Measurements from ENCODE around the gene VWA2.

Gene VWA2

GRCh38 chr10:114272696-114273095 lies 33.6 kb downstream of the VWA2 start:
- H3K4me3 ChIP-seq (ENCODE audit: low read length in 2 of 2): no peak overlapping the region

GRCh38 chr10:114273910-114274309 lies 34.9 kb downstream of the VWA2 start:
- no peaks in the 10 kb centered on the region for H3K9me3 ChIP-seq (ENCODE audit: control insufficient read depth in 2 of 2, low read length in 2 of 2)
- no peak overlapping the region for H3K27ac ChIP-seq (ENCODE audit: low read depth in 2 of 2, low read length in 2 of 2)
- peaks cover 14 to 15% of the 10 kb centered on the region in 2 donors for H3K4me1 ChIP-seq (ENCODE audit: control insufficient read depth in 2 of 2, insufficient read depth in 2 of 2, low read length in 2 of 2)
- H3K9ac ChIP-seq (ENCODE audit: low read depth in 1 of 2, low read length in 2 of 2): no peak overlapping the region
- H3K4me3 ChIP-seq (ENCODE audit: low read length in 2 of 2): no peak overlapping the region
- no peaks in the 10 kb centered on the region for H3K36me3 ChIP-seq (ENCODE audit: control insufficient read depth in 2 of 2, insufficient read depth in 2 of 2, low read length in 2 of 2)
- H3K27me3 ChIP-seq (ENCODE audit: control insufficient read depth in 2 of 2, insufficient read depth in 2 of 2, low read length in 2 of 2): peaks cover 10 to 11% of the 10 kb centered on the region in 2 donors

More at GRCh38 chr10:114272696-114273095, 33.6 kb downstream of the VWA2 start:
- H3K4me1 ChIP-seq (ENCODE audit: control insufficient read depth in 2 of 2, insufficient read depth in 2 of 2, low read length in 2 of 2): peaks cover 14 to 15% of the 10 kb centered on the region in 2 donors
- no peak overlapping the region for H3K27ac ChIP-seq (ENCODE audit: low read depth in 2 of 2, low read length in 2 of 2)
- no peaks in the 10 kb centered on the region for H3K9me3 ChIP-seq (ENCODE audit: control insufficient read depth in 2 of 2, low read length in 2 of 2)
- H3K36me3 ChIP-seq (ENCODE audit: control insufficient read depth in 2 of 2, insufficient read depth in 2 of 2, low read length in 2 of 2): no peaks in the 10 kb centered on the region
- H3K27me3 ChIP-seq (ENCODE audit: control insufficient read depth in 2 of 2, insufficient read depth in 2 of 2, low read length in 2 of 2): peaks cover 8 to 10% of the 10 kb centered on the region in 2 donors
- no peak overlapping the region for H3K9ac ChIP-seq (ENCODE audit: low read depth in 1 of 2, low read length in 2 of 2)

- Histone ChIP-seq H3K4me3 (ENCODE audit: low read length in 2 of 2) (no peak overlapping the region), H3K9ac (ENCODE audit: low read depth in 1 of 2, low read length in 2 of 2) (no peak overlapping the region), H3K36me3 (ENCODE audit: control insufficient read depth in 2 of 2, insufficient read depth in 2 of 2, low read length in 2 of 2) (no peaks in the 10 kb centered on the region), H3K27me3 (ENCODE audit: control insufficient read depth in 2 of 2, insufficient read depth in 2 of 2, low read length in 2 of 2) (peaks cover 10 to 11% of the 10 kb centered on the region in 2 donors), H3K4me1 (ENCODE audit: control insufficient read depth in 2 of 2, insufficient read depth in 2 of 2, low read length in 2 of 2) (peaks cover 14 to 15% of the 10 kb centered on the region in 2 donors), H3K27ac (ENCODE audit: low read depth in 2 of 2, low read length in 2 of 2) (no peak overlapping the region), H3K9me3 (ENCODE audit: control insufficient read depth in 2 of 2, low read length in 2 of 2) (no peaks in the 10 kb centered on the region)
Measured at GRCh38 chr10:114274616-114275453, 35.8 kb downstream of the VWA2 start.

- Histone ChIP-seq H3K4me3 (ENCODE audit: low read length in 2 of 2) (no peak overlapping the region), H3K27me3 (ENCODE audit: control insufficient read depth in 2 of 2, insufficient read depth in 2 of 2, low read length in 2 of 2) (peaks cover 10 to 11% of the 10 kb centered on the region in 2 donors), H3K36me3 (ENCODE audit: control insufficient read depth in 2 of 2, insufficient read depth in 2 of 2, low read length in 2 of 2) (no peaks in the 10 kb centered on the region), H3K9ac (ENCODE audit: low read depth in 1 of 2, low read length in 2 of 2) (no peak overlapping the region), H3K9me3 (ENCODE audit: control insufficient read depth in 2 of 2, low read length in 2 of 2) (no peaks in the 10 kb centered on the region), H3K27ac (ENCODE audit: low read depth in 2 of 2, low read length in 2 of 2) (no peak overlapping the region), H3K4me1 (ENCODE audit: control insufficient read depth in 2 of 2, insufficient read depth in 2 of 2, low read length in 2 of 2) (peaks cover 8 to 11% of the 10 kb centered on the region in 2 donors)
Measured at GRCh38 chr10:114276066-114276465, 37.0 kb downstream of the VWA2 start.

GRCh38 chr10:114276671-114277070 lies 37.6 kb downstream of the VWA2 start:
- Histone ChIP-seq H3K36me3 (ENCODE audit: control insufficient read depth in 2 of 2, insufficient read depth in 2 of 2, low read length in 2 of 2) (no peaks in the 10 kb centered on the region), H3K27ac (ENCODE audit: low read depth in 2 of 2, low read length in 2 of 2) (no peak overlapping the region), H3K9ac (ENCODE audit: low read depth in 1 of 2, low read length in 2 of 2) (no peak overlapping the region), H3K4me3 (ENCODE audit: low read length in 2 of 2) (no peak overlapping the region), H3K4me1 (ENCODE audit: control insufficient read depth in 2 of 2, insufficient read depth in 2 of 2, low read length in 2 of 2) (peaks cover 3 to 6% of the 10 kb centered on the region in 2 donors), H3K9me3 (ENCODE audit: control insufficient read depth in 2 of 2, low read length in 2 of 2) (no peaks in the 10 kb centered on the region), H3K27me3 (ENCODE audit: control insufficient read depth in 2 of 2, insufficient read depth in 2 of 2, low read length in 2 of 2) (peaks cover 11 to 12% of the 10 kb centered on the region in 2 donors)

GRCh38 chr10:114278140-114278883 lies 39.3 kb downstream of the VWA2 start:
- Histone ChIP-seq H3K4me3 (ENCODE audit: low read length in 2 of 2) (no peak overlapping the region), H3K36me3 (ENCODE audit: control insufficient read depth in 2 of 2, insufficient read depth in 2 of 2, low read length in 2 of 2) (no peaks in the 10 kb centered on the region), H3K27ac (ENCODE audit: low read depth in 2 of 2, low read length in 2 of 2) (no peak overlapping the region), H3K4me1 (ENCODE audit: control insufficient read depth in 2 of 2, insufficient read depth in 2 of 2, low read length in 2 of 2) (no peaks in the 10 kb centered on the region), H3K9me3 (ENCODE audit: control insufficient read depth in 2 of 2, low read length in 2 of 2) (no peaks in the 10 kb centered on the region), H3K27me3 (ENCODE audit: control insufficient read depth in 2 of 2, insufficient read depth in 2 of 2, low read length in 2 of 2) (peaks cover 4 to 11% of the 10 kb centered on the region in 2 donors), H3K9ac (ENCODE audit: low read depth in 1 of 2, low read length in 2 of 2) (no peak overlapping the region)

- no peak overlapping the region for H3K9ac ChIP-seq (ENCODE audit: low read depth in 1 of 2, low read length in 2 of 2)
- H3K4me1 ChIP-seq (ENCODE audit: control insufficient read depth in 2 of 2, insufficient read depth in 2 of 2, low read length in 2 of 2): no peaks in the 10 kb centered on the region
- peaks cover 4 to 11% of the 10 kb centered on the region in 2 donors for H3K27me3 ChIP-seq (ENCODE audit: control insufficient read depth in 2 of 2, insufficient read depth in 2 of 2, low read length in 2 of 2)
Measured at GRCh38 chr10:114278884-114279191, 39.8 kb downstream of the VWA2 start.

GRCh38 chr10:114279289-114279688 lies 40.2 kb downstream of the VWA2 start:
- no peak overlapping the region for H3K4me3 ChIP-seq (ENCODE audit: low read length in 2 of 2)
- H3K27ac ChIP-seq (ENCODE audit: low read depth in 2 of 2, low read length in 2 of 2): no peak overlapping the region
- H3K27me3 ChIP-seq (ENCODE audit: control insufficient read depth in 2 of 2, insufficient read depth in 2 of 2, low read length in 2 of 2): peaks cover 4 to 11% of the 10 kb centered on the region in 2 donors
- H3K9ac ChIP-seq (ENCODE audit: low read depth in 1 of 2, low read length in 2 of 2): no peak overlapping the region
- no peaks in the 10 kb centered on the region for H3K4me1 ChIP-seq (ENCODE audit: control insufficient read depth in 2 of 2, insufficient read depth in 2 of 2, low read length in 2 of 2)
- H3K9me3 ChIP-seq (ENCODE audit: control insufficient read depth in 2 of 2, low read length in 2 of 2): no peaks in the 10 kb centered on the region
- no peaks in the 10 kb centered on the region for H3K36me3 ChIP-seq (ENCODE audit: control insufficient read depth in 2 of 2, insufficient read depth in 2 of 2, low read length in 2 of 2)

More at GRCh38 chr10:114278884-114279191, 39.8 kb downstream of the VWA2 start:
- H3K4me3 ChIP-seq (ENCODE audit: low read length in 2 of 2): no peak overlapping the region
- no peaks in the 10 kb centered on the region for H3K9me3 ChIP-seq (ENCODE audit: control insufficient read depth in 2 of 2, low read length in 2 of 2)
- H3K36me3 ChIP-seq (ENCODE audit: control insufficient read depth in 2 of 2, insufficient read depth in 2 of 2, low read length in 2 of 2): no peaks in the 10 kb centered on the region
- H3K27ac ChIP-seq (ENCODE audit: low read depth in 2 of 2, low read length in 2 of 2): no peak overlapping the region

- Histone ChIP-seq H3K36me3 (ENCODE audit: control insufficient read depth in 2 of 2, insufficient read depth in 2 of 2, low read length in 2 of 2) (no peaks in the 10 kb centered on the region), H3K9me3 (ENCODE audit: control insufficient read depth in 2 of 2, low read length in 2 of 2) (no peaks in the 10 kb centered on the region), H3K4me1 (ENCODE audit: control insufficient read depth in 2 of 2, insufficient read depth in 2 of 2, low read length in 2 of 2) (no peaks in the 10 kb centered on the region), H3K4me3 (ENCODE audit: low read length in 2 of 2) (no peak overlapping the region), H3K9ac (ENCODE audit: low read depth in 1 of 2, low read length in 2 of 2) (no peak overlapping the region), H3K27ac (ENCODE audit: low read depth in 2 of 2, low read length in 2 of 2) (no peak overlapping the region), H3K27me3 (ENCODE audit: control insufficient read depth in 2 of 2, insufficient read depth in 2 of 2, low read length in 2 of 2) (peaks cover 7 to 8% of the 10 kb centered on the region in 2 donors)
Measured at GRCh38 chr10:114279901-114280644, 41.0 kb downstream of the VWA2 start.

GRCh38 chr10:114281006-114281405 lies 42.0 kb downstream of the VWA2 start:
- H3K4me3 ChIP-seq (ENCODE audit: low read length in 2 of 2): no peak overlapping the region
- H3K4me1 ChIP-seq (ENCODE audit: control insufficient read depth in 2 of 2, insufficient read depth in 2 of 2, low read length in 2 of 2): no peaks in the 10 kb centered on the region
- H3K36me3 ChIP-seq (ENCODE audit: control insufficient read depth in 2 of 2, insufficient read depth in 2 of 2, low read length in 2 of 2): no peaks in the 10 kb centered on the region
- no peaks in the 10 kb centered on the region for H3K9me3 ChIP-seq (ENCODE audit: control insufficient read depth in 2 of 2, low read length in 2 of 2)
- H3K27ac ChIP-seq (ENCODE audit: low read depth in 2 of 2, low read length in 2 of 2): no peak overlapping the region
- peaks cover 5 to 8% of the 10 kb centered on the region in 2 donors for H3K27me3 ChIP-seq (ENCODE audit: control insufficient read depth in 2 of 2, insufficient read depth in 2 of 2, low read length in 2 of 2)
- H3K9ac ChIP-seq (ENCODE audit: low read depth in 1 of 2, low read length in 2 of 2): no peak overlapping the region

All from mucosa of rectum (tissue), 2 donors.